Measurements from ENCODE around the gene RDH16. TPM values are rescaled to one million over a fixed set of nuclear protein-coding genes. Genes with fewer than 3 reads are reported as not detected.

The RDH16 gene
- 0.09 TPM in 1 of 2 replicates, not detected in the other for total RNA-seq

GRCh38 chr12:56957229-56958052, at the start of gene RDH16:
TSS of gene RDH16 (minus strand) at chr12:56957608. CDS start at chr12:56957462, 146 bp downstream.

GRCh38 chr12:57005980-57006808, 48.8 kb upstream of the RDH16 start, which contains the start of gene ZBTB39:
TSS of gene ZBTB39 (minus strand) at chr12:57006546. CDS start at chr12:57004917, 1,629 bp downstream.

GRCh38 chr12:56933826-56934625, 23.4 kb downstream of the RDH16 start, which contains the start of gene SDR9C7:
TSS of gene SDR9C7 (minus strand) at chr12:56934408. CDS start at chr12:56934261, 147 bp downstream.

Other genes starting within 250 kb of the RDH16 start
- 1,523 and 1,672 TPM in 2 replicates for gene NACA, start 232.3 kb downstream of the RDH16 start, total RNA-seq
- 3.3 and 4.7 TPM in 2 replicates for gene PRIM1, start 205.3 kb downstream of the RDH16 start, total RNA-seq
- gene HSD17B6, start 194.3 kb downstream of the RDH16 start, total RNA-seq: 0.09 TPM in 1 of 2 replicates, not detected in the other
- not detected in 2 replicates for gene SDR9C7, start 23.2 kb downstream of the RDH16 start, total RNA-seq
- gene ZBTB39, start 48.9 kb upstream of the RDH16 start, total RNA-seq: 7.3 and 12.6 TPM in 2 replicates
- not detected in 2 replicates for gene TAC3, start 58.9 kb upstream of the RDH16 start, total RNA-seq
- gene MYO1A, start 92.5 kb upstream of the RDH16 start, total RNA-seq: not detected in 2 replicates
- 3.1 and 3.9 TPM in 2 replicates for gene NEMP1, start 121.2 kb upstream of the RDH16 start, total RNA-seq
- gene NAB2, start 131.5 kb upstream of the RDH16 start, total RNA-seq: 8.9 and 11.7 TPM in 2 replicates
- 0.69 and 5.4 TPM in 2 replicates for gene STAT6, start 153.8 kb upstream of the RDH16 start, total RNA-seq
- gene LRP1, start 170.9 kb upstream of the RDH16 start, total RNA-seq: 0.52 and 1.2 TPM in 2 replicates
- not detected in 2 replicates for gene LRP1-AS, start 190.0 kb upstream of the RDH16 start, total RNA-seq

All from dermis lymphatic vessel endothelial cell (primary cell).